G401.6 (cell line): Measurements from ENCODE around the gene PIAS1.

ENCODE experiments used
- FAIRE-seq: peaks from 2 replicates; lab custom pipeline; 2012; peaks lifted over from hg19 to GRCh38; lab: Jason Lieb, UNC

Gene PIAS1

GRCh38 chr15:68241088-68241935 is 187.2 kb downstream of the PIAS1 start:
- no peak for FAIRE-seq
